Stimulated activated CD8-positive, alpha-beta memory T cell treated with anti-CD3 and anti-CD28 coated beads, Interleukin-15, amount 100 ng/mL, for 48 hours (primary cell): Measurements from ENCODE around the gene SLC25A53.
"Not testable (repeated sequence)": the region's sequence is repeated elsewhere in the genome, so short reads cannot be mapped to it uniquely, and the experiment has no call there.

Source experiments
- DNase-seq, 2 donors: peaks; one replicate each; pipeline ENCODE4 v3.0.0-alpha.2; 2020; ENCODE audit warnings: low read depth in 2 of 2

The SLC25A53 gene

DNA sequence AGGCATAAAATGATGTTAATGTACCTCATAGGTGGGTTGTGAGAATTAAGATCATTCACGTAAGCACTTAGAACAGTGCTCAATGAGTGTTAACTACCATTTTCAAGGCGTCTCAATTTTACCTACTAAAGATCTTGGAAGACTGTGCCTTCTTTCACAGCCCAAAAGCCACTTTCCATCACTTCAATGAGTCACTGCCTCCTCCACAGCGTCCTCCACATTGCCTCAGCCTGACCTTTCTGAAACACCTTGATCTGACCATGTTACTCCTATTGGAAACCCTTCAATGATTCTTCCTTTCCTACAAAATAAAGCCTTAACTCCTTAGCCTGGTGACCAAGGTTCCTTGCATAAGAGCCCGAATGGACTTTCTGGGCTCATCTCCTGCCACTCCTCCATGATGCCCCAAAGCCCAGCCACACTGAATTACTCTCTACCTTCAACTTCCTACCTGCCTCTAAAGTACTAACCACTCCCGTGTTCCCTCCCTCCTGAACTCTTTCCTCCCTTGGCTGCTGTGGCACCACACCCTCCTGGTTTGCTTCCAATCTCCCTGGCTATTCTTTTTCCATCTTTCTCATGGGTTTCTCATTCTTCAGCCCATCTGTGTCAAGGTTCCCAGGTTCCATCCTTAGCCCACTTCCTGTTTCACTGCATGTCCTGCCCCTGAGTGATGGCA is 22.1 kb downstream of the SLC25A53 start:
- DNase-seq: no peak

DNA sequence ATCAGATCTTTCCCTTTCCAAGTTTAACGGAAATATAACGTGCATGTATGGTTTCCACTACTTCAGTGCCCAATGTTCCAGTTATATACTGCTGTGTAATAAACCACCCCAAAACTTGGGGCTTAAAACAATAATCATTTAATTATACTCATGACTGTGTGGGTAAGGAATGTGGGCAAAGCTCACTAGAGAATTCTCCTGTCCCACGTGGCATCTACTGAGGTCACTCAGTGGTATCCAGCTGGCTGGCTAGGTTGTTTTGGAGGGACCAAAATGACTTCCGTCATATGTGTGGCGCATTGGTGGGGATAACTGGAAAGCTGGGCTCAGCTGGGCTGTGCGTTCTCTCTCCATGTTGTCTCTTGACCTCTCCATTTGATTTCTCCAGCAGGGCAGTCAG is 26.0 kb downstream of the SLC25A53 start:
- no peak for DNase-seq

GRCh38 chrX:104126856-104127255 is 30.0 kb downstream of the SLC25A53 start:
- no peak for DNase-seq

DNA sequence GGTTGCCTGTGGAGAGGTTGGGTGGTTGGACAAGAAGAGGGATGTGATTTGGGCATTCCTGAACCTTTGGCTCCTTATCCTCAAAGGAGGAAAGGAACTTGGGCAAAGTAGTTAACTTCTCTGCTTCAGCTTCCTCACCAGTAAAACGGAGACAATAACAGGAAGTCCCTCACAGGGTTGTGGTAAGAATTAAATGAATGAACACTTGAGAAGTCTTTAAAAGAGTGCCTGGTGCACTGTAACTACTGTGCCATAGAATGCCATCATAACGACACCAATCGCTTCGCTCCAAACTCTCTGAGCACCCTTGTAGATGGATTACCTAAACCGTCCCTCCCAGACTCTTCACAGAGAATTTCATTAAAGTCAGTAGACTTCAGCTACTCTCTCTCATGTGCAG is 34.0 kb downstream of the SLC25A53 start:
- no peak for DNase-seq

- no peak for DNase-seq
Observed at GRCh38 chrX:104118765-104119164, 38.0 kb downstream of the SLC25A53 start.

DNA sequence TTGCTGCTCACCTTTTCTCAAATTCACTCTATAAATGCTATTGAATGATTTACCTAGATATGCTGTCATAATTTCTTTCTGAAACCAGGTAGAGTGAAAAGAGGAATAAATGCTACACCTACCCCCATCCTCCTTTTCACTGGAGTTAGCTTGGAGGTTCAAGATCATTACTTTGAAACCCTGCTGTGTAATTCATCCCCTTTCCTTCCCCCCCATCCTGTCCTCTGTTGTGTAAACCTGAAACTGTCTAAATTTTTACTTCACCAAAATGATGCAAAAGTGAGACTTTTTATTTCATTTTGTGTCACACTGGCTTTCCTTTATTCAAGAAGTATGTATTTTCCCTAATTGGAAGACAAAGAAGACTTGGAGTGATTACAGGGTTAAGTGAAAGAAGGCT is 39.0 kb downstream of the SLC25A53 start:
- no peak for DNase-seq

DNA sequence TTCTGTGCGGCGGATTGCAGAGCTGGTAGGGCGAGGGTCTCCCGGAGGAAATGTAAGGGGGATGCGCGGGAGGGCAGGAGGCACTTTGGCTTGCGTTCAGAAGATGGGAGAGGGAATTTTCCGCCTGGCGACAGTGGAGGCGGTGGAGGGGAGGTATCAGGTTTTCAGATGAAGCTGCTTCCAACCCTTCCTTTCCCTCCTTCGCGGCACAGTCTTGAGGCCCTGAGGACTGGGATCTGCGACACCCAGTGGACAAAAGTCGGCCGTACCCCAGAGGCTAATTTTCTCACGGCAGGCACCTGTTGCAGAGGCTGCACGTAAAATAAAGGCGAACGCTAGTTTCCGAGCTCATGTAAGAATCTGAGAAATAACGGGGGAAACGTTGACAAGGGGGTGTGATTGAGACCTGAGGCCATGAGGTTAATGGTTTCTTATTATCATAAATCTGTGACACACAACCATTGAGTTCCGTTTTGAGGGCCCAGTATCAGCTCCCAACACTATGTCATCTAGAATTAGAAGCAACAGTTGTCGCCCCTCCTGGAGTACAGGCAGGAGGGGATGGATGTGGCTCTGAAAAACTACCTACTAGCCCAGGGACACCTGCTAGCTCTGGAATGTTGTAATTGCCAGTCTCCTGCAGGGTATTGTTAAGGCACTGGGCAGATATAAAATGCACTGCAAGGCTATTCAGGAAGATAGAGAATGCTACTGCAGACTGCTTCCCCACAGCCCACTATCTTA is 43.4 kb downstream of the SLC25A53 start:
- DNase-seq: peak in 1 of 2 donors; percentile 20

DNA sequence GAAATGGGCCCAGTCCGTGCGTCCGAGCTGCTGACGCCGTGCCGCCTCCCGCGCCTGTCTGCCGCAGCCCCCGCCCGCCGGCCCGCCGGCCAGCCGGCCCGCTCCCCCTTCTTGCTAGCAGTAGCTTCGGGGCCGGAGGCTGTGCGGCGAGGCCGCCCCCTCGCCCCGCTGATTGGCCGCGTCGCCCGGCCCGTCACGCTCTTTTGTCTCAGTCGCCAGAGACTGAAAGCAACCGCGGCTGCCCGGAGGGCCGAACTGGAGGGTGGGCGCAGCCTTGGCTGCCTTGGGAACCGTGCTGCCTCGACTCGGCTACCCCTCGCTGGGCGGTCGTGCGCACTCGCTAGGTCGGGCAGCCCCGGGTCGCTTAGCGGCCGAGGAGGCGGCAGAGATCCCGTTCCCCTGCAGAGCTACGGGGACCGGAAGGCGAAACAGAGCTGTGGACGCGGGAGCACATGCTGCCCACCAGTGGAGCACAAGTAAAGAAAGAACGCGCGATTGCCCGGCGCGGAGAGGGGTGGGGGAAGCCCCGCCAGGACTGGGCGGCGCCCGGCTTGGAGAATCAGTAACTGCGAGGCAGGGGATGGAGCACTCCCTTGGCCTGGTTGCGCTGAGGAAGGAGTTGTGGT is 44.4 kb downstream of the SLC25A53 start, which contains the start of gene ZCCHC18:
ZCCHC18 (plus strand) TSS at position 198 of the 626 bp plus-strand sequence. CDS start 1,589 bp downstream, outside the sequence.
- peak in 1 of 2 donors; percentile 14 for DNase-seq

DNA sequence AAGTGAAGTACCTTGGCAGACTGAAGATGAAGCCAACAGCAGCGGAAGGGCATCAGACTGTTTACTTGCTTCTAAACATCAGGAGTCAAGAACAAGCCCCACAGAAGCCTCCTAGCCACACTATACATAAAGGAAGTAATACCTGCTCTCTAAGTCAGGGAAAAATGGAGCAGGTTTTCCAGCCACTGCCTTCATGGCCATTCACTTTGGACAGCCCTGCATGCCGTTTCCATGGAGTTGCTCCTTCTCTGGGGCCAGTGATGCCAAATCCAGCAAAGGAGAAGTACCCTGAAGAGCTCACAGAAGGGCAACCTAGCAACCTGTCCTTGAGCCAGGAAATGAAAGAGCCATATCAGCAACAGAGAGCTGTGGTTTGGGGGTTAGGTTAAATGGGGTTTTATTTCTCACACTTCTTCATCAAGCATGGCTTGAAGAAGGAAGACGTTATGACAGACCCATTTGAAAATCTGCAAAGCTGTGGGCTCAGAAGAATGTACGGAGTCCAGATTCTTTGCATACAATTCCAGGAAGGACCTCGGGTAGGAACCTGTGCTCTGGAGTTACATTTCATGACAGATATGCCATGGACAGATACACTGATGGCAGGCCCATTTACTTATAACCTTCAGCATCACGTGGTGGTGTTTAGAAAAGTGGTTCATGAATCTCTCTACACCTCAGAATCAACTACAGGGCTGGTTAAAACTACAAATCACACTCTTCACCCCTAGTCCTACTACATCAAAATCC is 46.1 kb downstream of the SLC25A53 start:
- DNase-seq: not testable (repeated sequence)

- DNase-seq: no peak
Observed at GRCh38 chrX:104108955-104109354, 47.9 kb downstream of the SLC25A53 start.

GRCh38 chrX:104105330-104106262 is 51.2 kb downstream of the SLC25A53 start:
- DNase-seq: no peak

DNA sequence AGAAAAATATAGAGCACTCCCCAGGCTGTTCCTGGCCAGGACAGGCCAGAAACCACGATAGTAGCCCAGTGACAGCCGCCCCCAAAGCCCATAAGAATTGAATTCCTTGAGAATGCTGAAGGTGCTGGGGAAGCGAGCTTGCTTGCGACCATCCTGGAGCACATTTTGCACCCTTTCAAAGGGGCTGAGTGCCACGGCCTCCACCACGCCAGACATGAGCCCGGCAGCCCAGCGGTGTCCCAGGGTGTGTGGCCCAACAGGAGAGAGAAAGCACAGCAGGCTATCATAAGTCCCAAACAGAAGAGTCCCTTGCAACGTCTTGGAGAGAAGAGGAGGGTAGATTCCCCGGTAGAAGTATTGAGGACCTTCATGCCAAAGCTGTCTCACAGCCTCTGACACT is 52.1 kb downstream of the SLC25A53 start:
- no peak for DNase-seq

GRCh38 chrX:104098919-104099318 is 57.9 kb downstream of the SLC25A53 start:
- no peak for DNase-seq

DNA sequence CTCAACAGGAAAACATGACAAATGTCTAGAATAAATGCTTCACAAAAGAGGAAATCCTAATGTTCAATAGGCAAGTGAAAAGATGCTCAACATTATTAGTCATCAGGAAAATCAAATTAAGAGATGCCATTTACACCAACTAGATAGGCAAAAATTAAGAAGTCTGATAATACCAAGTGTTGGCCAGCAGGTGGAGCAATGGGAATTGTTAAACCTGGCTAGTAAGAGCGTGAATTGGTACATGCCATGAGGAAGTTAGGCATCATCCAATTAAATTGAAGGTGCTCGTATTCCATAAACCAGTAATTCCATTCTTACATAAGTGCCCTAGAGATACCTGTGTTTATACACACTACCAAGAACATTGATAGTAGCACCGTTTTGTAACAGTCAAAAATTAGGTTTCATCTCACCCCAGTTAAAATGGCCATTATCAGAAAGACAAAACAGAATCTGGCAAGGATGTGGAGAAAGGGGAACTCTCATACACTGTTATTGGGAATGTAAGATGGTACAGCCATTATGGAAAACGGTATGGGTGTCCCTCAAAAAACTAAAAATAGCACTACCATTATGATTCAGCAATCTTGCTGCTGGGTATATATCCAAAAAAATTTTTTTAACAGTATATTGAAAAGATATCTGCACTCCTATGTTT is 58.5 kb downstream of the SLC25A53 start:
- DNase-seq: no peak

- DNase-seq: no peak
Observed at GRCh38 chrX:104085919-104086318, 70.9 kb downstream of the SLC25A53 start.

DNA sequence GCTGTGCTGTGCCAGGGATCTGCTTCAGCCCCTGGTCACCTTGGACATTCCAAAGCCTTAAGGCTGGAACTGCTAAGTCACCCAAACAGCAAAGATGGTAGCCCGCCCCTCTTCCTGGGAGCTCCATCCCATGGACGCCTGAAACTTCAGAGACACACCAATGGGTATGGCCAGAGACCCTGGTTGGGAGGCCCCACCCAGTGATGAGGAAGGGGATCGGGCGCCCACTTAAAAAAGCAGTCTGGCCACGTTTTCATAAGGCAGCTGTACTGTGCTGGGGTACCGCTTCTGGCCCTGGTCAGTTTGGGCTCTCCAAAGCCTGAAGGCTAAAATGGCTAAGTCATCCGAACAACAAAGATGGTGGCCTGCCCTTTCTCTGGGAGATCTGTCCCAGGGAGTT is 71.3 kb downstream of the SLC25A53 start:
- no peak for DNase-seq

DNA sequence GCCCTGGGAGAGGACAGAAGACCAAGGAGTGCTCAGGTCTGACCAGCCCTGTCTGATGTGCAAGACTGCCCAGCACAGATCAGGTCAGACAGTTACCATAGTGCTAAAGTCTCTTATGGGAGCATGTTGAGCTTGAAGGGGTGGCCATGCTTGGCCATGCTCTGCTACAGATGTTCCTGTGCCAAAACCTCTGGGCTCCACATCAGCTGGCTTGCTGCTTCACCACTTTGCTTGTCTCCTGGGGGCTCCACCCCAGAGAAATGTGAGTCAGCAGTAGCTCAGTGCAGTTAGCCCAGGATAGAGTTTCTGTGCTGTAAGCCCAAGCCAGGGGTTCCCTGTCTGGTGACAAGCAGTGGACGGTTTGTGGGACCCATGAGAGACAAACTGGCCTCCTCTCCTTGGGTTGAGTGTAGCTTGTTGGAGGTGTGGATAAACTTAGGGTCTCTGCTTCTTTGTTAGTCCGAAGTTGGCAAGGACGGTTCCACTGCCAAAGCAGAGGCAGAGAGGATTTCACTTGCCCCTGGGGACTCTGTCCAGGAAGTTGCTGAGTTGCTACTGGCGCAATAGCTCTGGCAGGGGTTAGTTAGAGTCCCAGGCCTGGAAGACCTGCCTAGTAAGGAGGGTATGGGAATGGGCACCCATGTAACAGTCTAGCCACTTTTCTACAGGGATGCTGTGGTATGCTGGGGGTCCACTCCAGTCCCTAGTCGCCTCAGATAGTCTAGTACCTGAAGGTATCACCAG is 72.1 kb downstream of the SLC25A53 start:
- DNase-seq: no peak

DNA sequence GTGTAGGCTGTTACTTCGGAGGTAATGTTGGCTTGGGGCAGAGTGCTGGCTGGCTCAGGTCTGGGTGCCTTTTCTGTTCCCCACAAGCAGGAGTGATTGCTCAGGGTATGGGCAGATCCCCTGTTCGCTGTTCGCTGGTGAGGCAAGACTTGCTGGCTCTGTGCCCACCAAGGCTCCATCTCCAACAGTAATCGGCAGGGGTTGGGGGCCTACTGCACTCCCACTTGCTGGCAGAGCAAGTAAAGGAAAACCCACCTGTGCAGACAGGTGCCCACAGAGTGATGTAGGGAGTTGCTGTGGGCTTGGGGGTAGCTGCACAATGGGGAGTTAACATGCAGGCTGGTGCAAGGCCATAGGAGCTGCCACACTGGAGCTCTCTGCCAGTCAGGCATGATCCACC is 72.7 kb downstream of the SLC25A53 start:
- DNase-seq: no peak

DNA sequence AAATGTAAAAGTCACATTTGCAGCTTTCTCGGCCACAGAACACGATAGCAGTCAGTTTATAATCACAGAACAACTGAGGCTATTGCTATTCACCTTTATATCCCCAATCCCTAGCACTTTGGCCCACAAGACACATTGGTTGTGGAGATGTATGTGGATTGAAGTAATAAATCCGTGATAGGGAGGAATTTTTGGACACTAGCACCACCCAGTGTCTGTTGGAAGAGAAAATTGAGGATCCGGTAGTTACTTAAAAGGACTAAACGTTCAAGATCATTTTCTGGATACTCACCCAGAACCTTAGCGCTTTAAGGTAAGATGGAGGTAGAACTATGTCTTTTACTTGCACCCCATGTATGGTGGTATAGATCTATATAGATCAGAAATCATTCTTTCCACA is 79.0 kb downstream of the SLC25A53 start:
- not testable (repeated sequence) for DNase-seq
